Osteocyte (in vitro differentiated cells): ENCODE measurements around the gene SRGAP1. TPM values are rescaled to one million over a fixed set of nuclear protein-coding genes. Genes with fewer than 3 reads are reported as not detected.

ENCODE experiments used
- DNase-seq: peaks from one replicate; pipeline ENCODE4 v3.0.0; 2021; ENCODE audit warnings: mixed read lengths; ENCODE audit not compliant: unreplicated experiment; ENCODE audit errors: extremely low spot score
- H3K27ac Mint-ChIP-seq: one replicate; pipeline ENCODE4 v1.8.0; 2021; ENCODE audit warnings: mild to moderate bottlenecking, mixed read lengths; ENCODE audit not compliant: unreplicated experiment
- H3K27me3 Mint-ChIP-seq: one replicate; pipeline ENCODE4 v1.8.0; 2021; ENCODE audit warnings: mixed read lengths; ENCODE audit not compliant: unreplicated experiment
- H3K36me3 Mint-ChIP-seq: one replicate; pipeline ENCODE4 v1.8.0; 2021; ENCODE audit warnings: mixed read lengths; ENCODE audit not compliant: unreplicated experiment
- H3K4me1 Mint-ChIP-seq: one replicate; pipeline ENCODE4 v1.8.0; 2021; ENCODE audit warnings: mixed read lengths; ENCODE audit not compliant: unreplicated experiment
- H3K4me3 Mint-ChIP-seq: one replicate; pipeline ENCODE4 v1.8.0; 2021; ENCODE audit warnings: mild to moderate bottlenecking, moderate library complexity, mixed read lengths; ENCODE audit not compliant: unreplicated experiment
- H3K9me3 Mint-ChIP-seq: one replicate; pipeline ENCODE4 v1.8.0; 2021; ENCODE audit warnings: mixed read lengths; ENCODE audit not compliant: unreplicated experiment
- CTCF ChIP-seq: fragments of 200-600 bp; sonication (generic); IDR thresholded peaks from 2 replicates; pipeline ENCODE4 v1.5.0; 2021; ENCODE audit warnings: antibody characterized with exemption, mild to moderate bottlenecking, moderate library complexity
- total RNA-seq: library from RNA; stranded (reverse); gene quantifications from 2 replicates; pipeline ENCODE4 v1.2.1, GENCODE V29; 2021

Gene SRGAP1
- total RNA-seq, 1 donor from 2014 or later = 11.0 TPM

GRCh38 chr12:64097366-64098105, 253.0 kb downstream of the SRGAP1 start:
- Mint-ChIP-seq H3K4me3 (no peak overlapping the region), H3K4me1 (peaks cover 16% of the 10 kb centered on the region), H3K36me3 (peaks cover 19% of the 10 kb centered on the region), H3K27me3 (no peaks in the 10 kb centered on the region), H3K9me3 (no peaks in the 10 kb centered on the region), H3K27ac (no peak overlapping the region)
- no peak for DNase-seq
- no peak for TF ChIP-seq CTCF

- Mint-ChIP-seq H3K36me3 (peaks cover 19% of the 10 kb centered on the region), H3K9me3 (no peaks in the 10 kb centered on the region), H3K27ac (no peak overlapping the region), H3K4me3 (no peak overlapping the region), H3K27me3 (no peaks in the 10 kb centered on the region), H3K4me1 (peaks cover 19% of the 10 kb centered on the region)
- TF ChIP-seq CTCF = no peak
- no peak for DNase-seq
These were observed 254.3 kb downstream of the SRGAP1 start for GRCh38 chr12:64098709-64099354.

GRCh38 chr12:64099397-64099796, 254.9 kb downstream of the SRGAP1 start:
- H3K27me3 Mint-ChIP-seq = no peaks in the 10 kb centered on the region
- no peaks in the 10 kb centered on the region for H3K9me3 Mint-ChIP-seq
- no peak overlapping the region for H3K4me3 Mint-ChIP-seq
- H3K4me1 Mint-ChIP-seq = peaks cover 22% of the 10 kb centered on the region
- no peak overlapping the region for H3K27ac Mint-ChIP-seq
- no peak for DNase-seq
- TF ChIP-seq CTCF = no peak
- H3K36me3 Mint-ChIP-seq = peaks cover 19% of the 10 kb centered on the region

GRCh38 chr12:64102339-64102738, 257.8 kb downstream of the SRGAP1 start:
- Mint-ChIP-seq H3K27ac (no peak overlapping the region), H3K4me3 (no peak overlapping the region), H3K9me3 (no peaks in the 10 kb centered on the region), H3K27me3 (no peaks in the 10 kb centered on the region), H3K36me3 (peaks cover 18% of the 10 kb centered on the region), H3K4me1 (peaks cover 21% of the 10 kb centered on the region)
- no peak for TF ChIP-seq CTCF
- no peak for DNase-seq
